Activated CD4-positive, alpha-beta T cell treated with anti-CD3 and anti-CD28 coated beads, Interleukin-2, amount 10 ng/mL, durations not matched to agents 24 days and 14 days (primary cell): ENCODE results near the gene CELF2. TPM values are rescaled to one million over a fixed set of nuclear protein-coding genes. Genes with fewer than 3 reads are reported as not detected.
A peak's percentile ranks its signal among the peaks of the same experiment; 100 is the strongest.
"Not testable (repeated sequence)": the region's sequence is repeated elsewhere in the genome, so short reads cannot be mapped to it uniquely, and the experiment has no call there.

Experiments used
- DNase-seq: peaks from one replicate; pipeline ENCODE4 v3.0.0; 2022
- H3K27ac Mint-ChIP-seq: one replicate; pipeline ENCODE4 v1.8.0; 2022; ENCODE audit warnings: mild to moderate bottlenecking, mixed read lengths
- H3K27me3 Mint-ChIP-seq: one replicate; pipeline ENCODE4 v1.8.0; 2022; ENCODE audit warnings: mixed read lengths
- H3K36me3 Mint-ChIP-seq: one replicate; pipeline ENCODE4 v1.8.0; 2022; ENCODE audit warnings: low read depth, mild to moderate bottlenecking, mixed read lengths
- H3K4me1 Mint-ChIP-seq: one replicate; pipeline ENCODE4 v1.8.0; 2021; ENCODE audit warnings: mixed read lengths
- H3K4me3 Mint-ChIP-seq: one replicate; pipeline ENCODE4 v1.8.0; 2022; ENCODE audit warnings: mild to moderate bottlenecking, moderate library complexity, mixed read lengths
- H3K9me3 Mint-ChIP-seq: one replicate; pipeline ENCODE4 v1.8.0; 2021; ENCODE audit warnings: mixed read lengths
- intact Hi-C: fragments of 100-400 bp; cut with micrococcal nuclease; formaldehyde crosslinking; loops from one replicate; pipeline ENCODE4 v1.15.1; 2023
- total RNA-seq: library from RNA; stranded (reverse); gene quantifications from 2 replicates; pipeline ENCODE4 v1.2.3, GENCODE V29; 2022

The CELF2 gene
- total RNA-seq, 1 donor from 2014 or later, result 95.5 TPM

- Mint-ChIP-seq H3K9me3 (no peaks in the 10 kb centered on the region), H3K36me3 (peaks cover 63% of the 10 kb centered on the region), H3K4me3 (no peak overlapping the region), H3K27me3 (no peaks in the 10 kb centered on the region), H3K27ac (peak overlapping the region; percentile 94), H3K4me1 (peaks cover 80% of the 10 kb centered on the region)
- DNase-seq, result peak; percentile 79
- intact Hi-C loops, result loop anchor here (10.0 kb wide), 1 partner anchor 869 kb away; the partner anchor contains the start of gene UPF2
Observed at GRCh38 chr10:11175823-11176243, 158.2 kb downstream of the CELF2 start.

GRCh38 chr10:11176746-11177145 lies 159.1 kb downstream of the CELF2 start:
- peaks cover 89% of the 10 kb centered on the region for H3K4me1 Mint-ChIP-seq
- DNase-seq, result peak; percentile 87
- peaks cover 70% of the 10 kb centered on the region for H3K36me3 Mint-ChIP-seq
- no peak overlapping the region for H3K4me3 Mint-ChIP-seq
- no peaks in the 10 kb centered on the region for H3K9me3 Mint-ChIP-seq
- H3K27ac Mint-ChIP-seq, result peak overlapping the region; percentile 94
- H3K27me3 Mint-ChIP-seq, result no peaks in the 10 kb centered on the region
- intact Hi-C loops, result loop anchor here (10.0 kb wide), 1 partner anchor 868 kb away; the partner anchor contains the start of gene UPF2

GRCh38 chr10:11177381-11177780 lies 159.7 kb downstream of the CELF2 start:
- intact Hi-C loops, result loop anchor here (10.0 kb wide), 1 partner anchor 867 kb away; the partner anchor contains the start of gene UPF2
- H3K27ac Mint-ChIP-seq, result peak overlapping the region; percentile 94

GRCh38 chr10:11177926-11178471 lies 160.3 kb downstream of the CELF2 start:
- intact Hi-C loops, result loop anchor here (1.0 to 10.0 kb wide), 7 partner anchors 8 to 867 kb away; partner anchors contain the start of gene UPF2
- Mint-ChIP-seq H3K4me1 (peaks cover 93% of the 10 kb centered on the region), H3K27me3 (no peaks in the 10 kb centered on the region), H3K36me3 (peaks cover 77% of the 10 kb centered on the region), H3K27ac (peak overlapping the region; percentile 94), H3K9me3 (no peaks in the 10 kb centered on the region), H3K4me3 (no peak overlapping the region)
- DNase-seq, result peak; percentile 82

More at GRCh38 chr10:11177381-11177780, 159.7 kb downstream of the CELF2 start:
- H3K36me3 Mint-ChIP-seq, result peaks cover 74% of the 10 kb centered on the region
- H3K9me3 Mint-ChIP-seq, result no peaks in the 10 kb centered on the region
- peaks cover 93% of the 10 kb centered on the region for H3K4me1 Mint-ChIP-seq
- DNase-seq, result no peak
- H3K27me3 Mint-ChIP-seq, result no peaks in the 10 kb centered on the region
- no peak overlapping the region for H3K4me3 Mint-ChIP-seq

- Mint-ChIP-seq H3K9me3 (no peaks in the 10 kb centered on the region), H3K36me3 (peaks cover 77% of the 10 kb centered on the region), H3K4me1 (peaks cover 90% of the 10 kb centered on the region), H3K27ac (peak overlapping the region; percentile 94), H3K27me3 (no peaks in the 10 kb centered on the region), H3K4me3 (no peak overlapping the region)
- peak; percentile 96 for DNase-seq
- intact Hi-C loops, result loop anchor here (1.0 to 10.0 kb wide), 7 partner anchors 9 to 866 kb away; partner anchors contain the start of gene UPF2
Observed at GRCh38 chr10:11178606-11179515, 161.2 kb downstream of the CELF2 start.

- Mint-ChIP-seq H3K9me3 (peaks cover 5% of the 10 kb centered on the region), H3K27ac (peak overlapping the region; percentile 94), H3K27me3 (no peaks in the 10 kb centered on the region), H3K36me3 (peaks cover 77% of the 10 kb centered on the region), H3K4me3 (no peak overlapping the region), H3K4me1 (peaks cover 89% of the 10 kb centered on the region)
- DNase-seq, result peak; percentile 71
- intact Hi-C loops, result loop anchor here (2.0 to 10.0 kb wide), 2 partner anchors 47 to 865 kb away; partner anchors contain the start of gene UPF2
Observed at GRCh38 chr10:11179516-11180105, 161.9 kb downstream of the CELF2 start.

- H3K4me3 Mint-ChIP-seq, result no peak overlapping the region
- peaks cover 85% of the 10 kb centered on the region for H3K4me1 Mint-ChIP-seq
- H3K27me3 Mint-ChIP-seq, result no peaks in the 10 kb centered on the region
- peaks cover 77% of the 10 kb centered on the region for H3K36me3 Mint-ChIP-seq
- DNase-seq, result peak; percentile 91
- intact Hi-C loops, result no loop called here
- H3K27ac Mint-ChIP-seq, result peak overlapping the region; percentile 94
- peaks cover 5% of the 10 kb centered on the region for H3K9me3 Mint-ChIP-seq
Observed at GRCh38 chr10:11180228-11180627, 162.6 kb downstream of the CELF2 start.

- peaks cover 10% of the 10 kb centered on the region for H3K9me3 Mint-ChIP-seq
- peaks cover 85% of the 10 kb centered on the region for H3K36me3 Mint-ChIP-seq
- DNase-seq, result no peak
- no peak overlapping the region for H3K4me3 Mint-ChIP-seq
- H3K4me1 Mint-ChIP-seq, result peaks cover 83% of the 10 kb centered on the region
- peak overlapping the region; percentile 94 for H3K27ac Mint-ChIP-seq
- intact Hi-C loops, result no loop called here
- no peaks in the 10 kb centered on the region for H3K27me3 Mint-ChIP-seq
Observed at GRCh38 chr10:11181978-11182377, 164.3 kb downstream of the CELF2 start.

- H3K27ac Mint-ChIP-seq, result peak overlapping the region; percentile 94
- H3K4me1 Mint-ChIP-seq, result peaks cover 81% of the 10 kb centered on the region
- H3K4me3 Mint-ChIP-seq, result peak overlapping the region; percentile 24
- H3K27me3 Mint-ChIP-seq, result no peaks in the 10 kb centered on the region
- intact Hi-C loops, result no loop called here
- H3K9me3 Mint-ChIP-seq, result peaks cover 10% of the 10 kb centered on the region
- peaks cover 92% of the 10 kb centered on the region for H3K36me3 Mint-ChIP-seq
- DNase-seq, result no peak
Observed at GRCh38 chr10:11183015-11183414, 165.3 kb downstream of the CELF2 start.

- intact Hi-C loops, result no loop called here
- peaks cover 80% of the 10 kb centered on the region for H3K4me1 Mint-ChIP-seq
- peaks cover 92% of the 10 kb centered on the region for H3K36me3 Mint-ChIP-seq
- H3K27ac Mint-ChIP-seq, result no peak overlapping the region
- H3K4me3 Mint-ChIP-seq, result peak overlapping the region; percentile 31
- no peak for DNase-seq
- peaks cover 10% of the 10 kb centered on the region for H3K9me3 Mint-ChIP-seq
- H3K27me3 Mint-ChIP-seq, result no peaks in the 10 kb centered on the region
Observed at GRCh38 chr10:11184093-11184492, 166.4 kb downstream of the CELF2 start.

GRCh38 chr10:11185128-11185665 lies 167.5 kb downstream of the CELF2 start:
- Mint-ChIP-seq H3K36me3 (peaks cover 92% of the 10 kb centered on the region), H3K9me3 (peaks cover 10% of the 10 kb centered on the region), H3K4me1 (peaks cover 81% of the 10 kb centered on the region)
- H3K27me3 Mint-ChIP-seq, DNase-seq, H3K4me3 Mint-ChIP-seq, intact Hi-C loops, H3K27ac Mint-ChIP-seq: not testable (repeated sequence)

GRCh38 chr10:11186374-11186773 lies 168.7 kb downstream of the CELF2 start:
- no peak for DNase-seq
- intact Hi-C loops, result loop anchor here (1.0 kb wide), 1 partner anchor 11 kb away; no protein-coding TSS in a partner anchor
- peak overlapping the region; percentile 24 for H3K4me3 Mint-ChIP-seq
- H3K4me1 Mint-ChIP-seq, result peaks cover 82% of the 10 kb centered on the region
- H3K27ac Mint-ChIP-seq, result peak overlapping the region; percentile 18
- no peaks in the 10 kb centered on the region for H3K27me3 Mint-ChIP-seq
- peaks cover 92% of the 10 kb centered on the region for H3K36me3 Mint-ChIP-seq
- peaks cover 10% of the 10 kb centered on the region for H3K9me3 Mint-ChIP-seq

GRCh38 chr10:11189582-11190376 lies 172.1 kb downstream of the CELF2 start:
- DNase-seq, result no peak
- peak overlapping the region; percentile 52 for H3K27ac Mint-ChIP-seq
- H3K9me3 Mint-ChIP-seq, result peaks cover 6% of the 10 kb centered on the region
- no peaks in the 10 kb centered on the region for H3K27me3 Mint-ChIP-seq
- intact Hi-C loops, result no loop called here
- peaks cover 82% of the 10 kb centered on the region for H3K36me3 Mint-ChIP-seq
- peaks cover 76% of the 10 kb centered on the region for H3K4me1 Mint-ChIP-seq
- H3K4me3 Mint-ChIP-seq, result no peak overlapping the region
